Stimulated activated CD4-positive, alpha-beta T cell treated with anti-CD3 and anti-CD28 coated beads, Interleukin-4, amount 100 ng/mL, for 1 hour (primary cell): ENCODE results near the gene C11orf97.
"Not testable (repeated sequence)": the region's sequence is repeated elsewhere in the genome, so short reads cannot be mapped to it uniquely, and the experiment has no call there.

Source experiments
- DNase-seq: peaks from one replicate; pipeline ENCODE4 v3.0.0-alpha.2; 2020

The C11orf97 gene

GRCh38 chr11:94511932-94512781 lies at the start of gene C11orf97:
Gene C11orf97 (plus strand): TSS chr11:94512461. CDS start chr11:94512529, 68 bp downstream.
- peak; percentile 54 for DNase-seq

- no peak for DNase-seq
These were observed 42.8 kb upstream of the C11orf97 start for GRCh38 chr11:94469416-94469815.

- no peak for DNase-seq
These were observed 39.1 kb upstream of the C11orf97 start for GRCh38 chr11:94472916-94473799.

GRCh38 chr11:94477624-94478023 lies 34.6 kb upstream of the C11orf97 start:
- no peak for DNase-seq

GRCh38 chr11:94481342-94481741 lies 30.9 kb upstream of the C11orf97 start:
- DNase-seq, result no peak

- DNase-seq, result no peak
These were observed 26.2 kb upstream of the C11orf97 start for GRCh38 chr11:94486068-94486467.

GRCh38 chr11:94493281-94494125 lies 18.8 kb upstream of the C11orf97 start, which contains the start of the genes ANKRD49 and MRE11:
Gene ANKRD49 (plus strand): TSS chr11:94493984. CDS start chr11:94496694, 2,710 bp downstream.
Gene MRE11 (minus strand): TSS chr11:94493844. CDS start chr11:94492801, 1,043 bp downstream.
- peak; percentile 93 for DNase-seq

GRCh38 chr11:94494126-94494680 lies 18.1 kb upstream of the C11orf97 start:
- DNase-seq, result no peak

GRCh38 chr11:94500181-94500580 lies 12.1 kb upstream of the C11orf97 start:
- no peak for DNase-seq

GRCh38 chr11:94501522-94501921 lies 10.7 kb upstream of the C11orf97 start:
- no peak for DNase-seq

- no peak for DNase-seq
These were observed 7.5 kb upstream of the C11orf97 start for GRCh38 chr11:94504689-94505293.

GRCh38 chr11:94506513-94506912 lies 5.7 kb upstream of the C11orf97 start:
- not testable (repeated sequence) for DNase-seq

- no peak for DNase-seq
These were observed 4.8 kb upstream of the C11orf97 start for GRCh38 chr11:94507485-94507884.

GRCh38 chr11:94513091-94513490 lies 830 bp downstream of the C11orf97 start:
- DNase-seq, result no peak

- DNase-seq, result no peak
These were observed 3.1 kb downstream of the C11orf97 start for GRCh38 chr11:94515398-94515797.

GRCh38 chr11:94516725-94517124 lies 4.5 kb downstream of the C11orf97 start:
- DNase-seq, result no peak

- DNase-seq, result no peak
These were observed 6.0 kb downstream of the C11orf97 start for GRCh38 chr11:94518300-94518699.

- DNase-seq, result no peak
These were observed 7.3 kb downstream of the C11orf97 start for GRCh38 chr11:94519478-94520084.

GRCh38 chr11:94521684-94522083 lies 9.4 kb downstream of the C11orf97 start:
- no peak for DNase-seq

GRCh38 chr11:94524341-94524740 lies 12.1 kb downstream of the C11orf97 start:
- DNase-seq, result no peak
